H1 (cell line): Measurements from ENCODE around the gene GANC. TPM values are rescaled to one million over a fixed set of nuclear protein-coding genes. Genes with fewer than 3 reads are reported as not detected.

Experiments
- CTCF ChIA-PET: fragments of 300-600 bp; sonication (Branson Sonifier 250); formaldehyde crosslinking; loops from one replicate; lab custom pipeline; 2021; ENCODE audit not compliant: partially characterized antibody; lab: Charles Lee
- POLR2A ChIA-PET: fragments of 300-600 bp; sonication (Branson Sonifier 250); formaldehyde crosslinking; loops from one replicate; lab custom pipeline; 2021; ENCODE audit warnings: inconsistent platforms; ENCODE audit not compliant: partially characterized antibody; lab: Charles Lee
- DNase-seq, 2 experiments: peaks; one replicate each; pipeline versions ENCODE4 v3.0.0 to v3.0.0-alpha.2; 2010 to 2022; ENCODE audit warnings: low spot score in 2 of 2, low read depth in 1 of 2, mixed read lengths in 1 of 2
- FAIRE-seq: peaks from 2 replicates; lab custom pipeline; 2011; peaks lifted over from hg19 to GRCh38; lab: Jason Lieb, UNC
- H2AFZ ChIP-seq: 2 replicates; pipeline ENCODE4 v1.8.1; 2012; ENCODE audit warnings: low read length, inconsistent platforms
- H2AK5ac ChIP-seq: 2 replicates; pipeline ENCODE4 v1.6.1; 2013; ENCODE audit warnings: low read depth, low read length
- H2BK120ac ChIP-seq: replicated peaks from 2 replicates; pipeline ENCODE3; 2013; ENCODE audit warnings: low read depth, low read length, inconsistent platforms
- H2BK12ac ChIP-seq: 2 replicates; pipeline ENCODE4 v1.6.1; 2013; ENCODE audit warnings: low read depth, low read length
- H2BK15ac ChIP-seq: 2 replicates; pipeline ENCODE4 v1.6.1; 2013; ENCODE audit warnings: low read length
- H2BK20ac ChIP-seq: 2 replicates; pipeline ENCODE4 v1.6.1; 2013; ENCODE audit warnings: low read length
- H2BK5ac ChIP-seq: 2 replicates; pipeline ENCODE4 v1.6.1; 2013; ENCODE audit warnings: low read depth, low read length
- H3K14ac ChIP-seq: 2 replicates; pipeline ENCODE4 v1.6.1; 2013; ENCODE audit warnings: inconsistent platforms; ENCODE audit not compliant: insufficient read length
- H3K18ac ChIP-seq: 2 replicates; pipeline ENCODE4 v1.6.1; 2013; ENCODE audit warnings: low read length; ENCODE audit errors: extremely low read depth
- H3K23ac ChIP-seq: 2 replicates; pipeline ENCODE4 v1.6.1; 2013; ENCODE audit warnings: inconsistent platforms; ENCODE audit not compliant: insufficient read length
- H3K23me2 ChIP-seq: 2 replicates; pipeline ENCODE4 v1.6.1; 2013; ENCODE audit warnings: low read depth, low read length
- H3K27ac ChIP-seq: 2 replicates; pipeline ENCODE4 v1.6.1; 2011; ENCODE audit warnings: low read depth, low read length, inconsistent platforms
- H3K27me3 ChIP-seq, 4 experiments: replicated peaks in 1 of 4; 1 replicate in 1 of 4; 2 replicates in 3 of 4; pipeline versions ENCODE4 v1.6.1 to v1.8.1; 2011 to 2013; ENCODE audit warnings: low read length in 3 of 4, mild to moderate bottlenecking in 3 of 4, inconsistent platforms in 2 of 4, mixed read lengths in 2 of 4, moderate library complexity in 1 of 4; ENCODE audit not compliant: control insufficient read depth in 3 of 4, insufficient read depth in 3 of 4; ENCODE audit errors: extremely low read depth in 1 of 4
- H3K36me3 ChIP-seq, 4 experiments: 2 replicates each; pipeline versions ENCODE4 v1.6.1 to v1.8.1; 2011 to 2013; ENCODE audit warnings: mild to moderate bottlenecking in 4 of 4, low read length in 3 of 4, moderate library complexity in 2 of 4, control low read depth in 1 of 4, inconsistent platforms in 1 of 4; ENCODE audit not compliant: insufficient read depth in 4 of 4, control insufficient read depth in 2 of 4
- H3K4ac ChIP-seq: replicated peaks from 2 replicates; pipeline ENCODE3; 2013; ENCODE audit warnings: low read length, low read depth, mixed read lengths, inconsistent platforms; ENCODE audit not compliant: insufficient read length
- H3K4me1 ChIP-seq, 4 experiments: replicated peaks in 1 of 4; 1 replicate in 1 of 4; 2 replicates in 3 of 4; pipeline versions ENCODE4 v1.6.1 to v1.8.1; 2011 to 2013; ENCODE audit warnings: low read length in 3 of 4, inconsistent platforms in 2 of 4, mixed read lengths in 1 of 4; ENCODE audit not compliant: insufficient read depth in 4 of 4, control insufficient read depth in 3 of 4
- H3K4me2 ChIP-seq, 2 experiments: 2 replicates each; pipeline versions ENCODE4 v1.6.1 to v1.8.1; 2011 to 2013; ENCODE audit warnings: low read depth in 2 of 2, low read length in 2 of 2, control low read depth in 1 of 2, inconsistent platforms in 1 of 2, mild to moderate bottlenecking in 1 of 2; ENCODE audit not compliant: insufficient read depth in 1 of 2
- H3K4me3 ChIP-seq, 4 experiments: fragments of 200-600, 300-600 bp in 1 of 4; sonication (generic), shearing (Covaris generic), sonication (Bioruptor Twin) in 1 of 4; 2 replicates each; pipeline versions ENCODE4 v1.5.1 to v1.8.1; 2011 to 2016; ENCODE audit warnings: low read length in 4 of 4, low read depth in 3 of 4, control low read depth in 2 of 4, inconsistent platforms in 2 of 4, mild to moderate bottlenecking in 2 of 4, mixed read lengths in 1 of 4, moderate library complexity in 1 of 4; ENCODE audit not compliant: insufficient read depth in 2 of 4; ENCODE audit errors: extremely low read depth in 1 of 4
- H3K56ac ChIP-seq: replicated peaks from 2 replicates; pipeline ENCODE3; 2013; ENCODE audit warnings: low read depth, mild to moderate bottlenecking, mixed read lengths, low read length, inconsistent platforms; ENCODE audit not compliant: insufficient read length
- H3K79me1 ChIP-seq: 2 replicates; pipeline ENCODE4 v1.6.1; 2013; ENCODE audit warnings: low read depth, low read length, control low read depth
- H3K79me2 ChIP-seq, 2 experiments: 2 replicates each; pipeline versions ENCODE4 v1.6.1 to v1.8.1; 2012 to 2013; ENCODE audit warnings: low read length in 2 of 2, mild to moderate bottlenecking in 2 of 2, inconsistent platforms in 1 of 2; ENCODE audit not compliant: insufficient read depth in 2 of 2, control insufficient read depth in 1 of 2
- H3K9ac ChIP-seq, 4 experiments: replicated peaks in 1 of 4; 1 replicate in 1 of 4; 2 replicates in 3 of 4; pipeline versions ENCODE4 v1.6.1 to v1.8.1; 2011 to 2013; ENCODE audit warnings: low read depth in 3 of 4, low read length in 3 of 4, control low read depth in 2 of 4, mild to moderate bottlenecking in 2 of 4, moderate library complexity in 2 of 4, inconsistent platforms in 1 of 4; ENCODE audit errors: extremely low read depth in 1 of 4
- H3K9me3 ChIP-seq, 2 experiments: 2 replicates each; pipeline versions ENCODE4 v1.6.1 to v1.8.1; 2012 to 2013; ENCODE audit warnings: mild to moderate bottlenecking in 2 of 2, moderate library complexity in 2 of 2, control low read depth in 1 of 2, inconsistent platforms in 1 of 2, low read depth in 1 of 2, low read length in 1 of 2, mixed read lengths in 1 of 2; ENCODE audit not compliant: insufficient read depth in 2 of 2
- H4K20me1 ChIP-seq, 2 experiments: replicated peaks in 1 of 2; 2 replicates each; pipeline versions ENCODE3 to v1.8.1; 2011 to 2013; ENCODE audit warnings: inconsistent platforms in 2 of 2, low read length in 2 of 2, mild to moderate bottlenecking in 1 of 2; ENCODE audit not compliant: insufficient read depth in 2 of 2, control insufficient read depth in 1 of 2
- H4K5ac ChIP-seq: 2 replicates; pipeline ENCODE4 v1.6.1; 2013; ENCODE audit warnings: low read length, low read depth, mixed read lengths, inconsistent platforms; ENCODE audit not compliant: insufficient read length
- H4K8ac ChIP-seq: 2 replicates; pipeline ENCODE4 v1.8.0; 2013; ENCODE audit warnings: mild to moderate bottlenecking, moderate library complexity, low read length, inconsistent platforms; ENCODE audit not compliant: insufficient read depth; ENCODE audit errors: extremely low read depth
- H4K91ac ChIP-seq: replicated peaks from 2 replicates; pipeline ENCODE3; 2013; ENCODE audit warnings: low read length, mixed read lengths, inconsistent platforms; ENCODE audit not compliant: insufficient read length
- CHD2 ChIP-seq: IDR thresholded peaks from 2 replicates; pipeline ENCODE4 v1.6.1; 2012; ENCODE audit warnings: low read length, improper control_type of control experiment
- JUND ChIP-seq: IDR thresholded peaks from 2 replicates; pipeline ENCODE4 v1.6.1; 2011; ENCODE audit warnings: mild to moderate bottlenecking, improper control_type of control experiment, low read length
- POLR2A ChIP-seq, 2 experiments: IDR thresholded peaks; 1 replicate in 1 of 2; 2 replicates in 1 of 2; pipeline ENCODE4 v1.6.1; 2011; ENCODE audit warnings: low read depth in 2 of 2, low read length in 2 of 2, mild to moderate bottlenecking in 2 of 2; ENCODE audit errors: control extremely low read depth in 1 of 2
- WGBS, 2 experiments: shearing (Covaris generic) in 1 of 2; methylation state at CpG; one replicate each; pipeline versions ENCODE4 v1.1.6 to v1.1.7; 2013 to 2015; ENCODE audit warnings: low lambda C conversion rate in 2 of 2, mixed read lengths in 2 of 2, inconsistent platforms in 1 of 2, low coverage in 1 of 2, missing lambda C conversion rate in 1 of 2; ENCODE audit not compliant: insufficient replicate concordance in 2 of 2, insufficient coverage in 1 of 2, insufficient read length in 1 of 2; ENCODE audit errors: extremely low coverage in 1 of 2, missing lambda C conversion rate in 1 of 2; 5-methylcytosine and 5-hydroxymethylcytosine counted together
- polyA plus RNA-seq, 7 experiments: library from polyadenylated mRNA; depleted of rRNA in 3 of 7; stranded (reverse) in 5 of 7; unstranded in 2 of 7; fragments of >200 nt in 5 of 7; fragments of 200-250 nt in 2 of 7; gene quantifications; 1 replicate in 5 of 7; 2 replicates in 1 of 7; 4 replicates in 1 of 7; pipeline versions ENCODE4 v1.2.1 to v1.2.3, GENCODE V29; 2011 to 2013; ENCODE audit warnings: missing spikeins in 2 of 7, mixed read lengths in 2 of 7
- total RNA-seq: library from RNA; stranded (reverse); fragmentation: NEBNext Ultra II Directional; extraction: Animal tissue kit (Norgen Biotek cat#: 25700); gene quantifications from 2 replicates; pipeline ENCODE4 v1.2.1, GENCODE V29; 2021

The GANC gene
- total and polyA plus RNA-seq, 2 of the 8 experiments (the other 6 are each of a cell fraction or from before 2014, with no cell fraction given), result 6.8 to 14.4 TPM

GRCh38 chr15:42273900-42274701, 1.1 kb downstream of the GANC start:
- FAIRE-seq, result no peak

More at GRCh38 chr15:42273900-42274701, 1.1 kb downstream of the GANC start:
- Histone ChIP-seq H2BK120ac (no peak overlapping the region), H3K14ac (no peak overlapping the region), H3K79me1 (no peaks in the 10 kb centered on the region), H3K27ac (peak overlapping the region; percentile 61), H3K18ac (peak overlapping the region; percentile 49; the same call in 1 of the 2 replicates), H2BK20ac (no peak overlapping the region), H4K20me1 (peaks cover 0 to 1% of the 10 kb centered on the region in 2 experiments), H3K36me3 (peaks cover 0 to 2% (median under 1%) of the 10 kb centered on the region in 4 experiments; a peak in 2 of 8 replicates), H4K8ac (no peak overlapping the region; the same call in 1 of the 2 replicates), H2BK12ac (no peak overlapping the region), H3K9ac (peak overlapping the region; percentile 79 to 99 (median 94)), H3K4ac (peak overlapping the region; percentile 2), H2BK15ac (no peak overlapping the region), H3K23ac (no peak overlapping the region), H4K91ac (peak overlapping the region; percentile 47), H2BK5ac (peak overlapping the region; percentile 47; the same call in 1 of the 2 replicates), H2AFZ (peak overlapping the region; percentile 46; the same call in 1 of the 2 replicates), H3K4me2 (peak overlapping the region; percentile 80 to 81), H2AK5ac (no peak overlapping the region), H3K4me1 (peaks cover 0 to 10% (median 3%) of the 10 kb centered on the region in 4 experiments; a peak in 3 of 7 replicates), H4K5ac (peak overlapping the region; percentile 32), H3K79me2 (peaks cover 5 to 36% of the 10 kb centered on the region in 2 experiments), H3K23me2 (peaks cover 6% of the 10 kb centered on the region), H3K4me3 (peak overlapping the region; percentile 64 to 98 (median 92)), H3K9me3 (no peaks in the 10 kb centered on the region), H3K27me3 (no peaks in the 10 kb centered on the region), H3K56ac (peak overlapping the region; percentile 8)
- peak in 1 of 2 experiments; percentile 51 for DNase-seq
- TF ChIP-seq POLR2A (IDR thresholded peaks at IDR 0.05; ENCODE audit: control extremely low read depth in 1 of 2, low read depth in 2 of 2, low read length in 2 of 2) (peak in 1 of 2 experiments; percentile 35; a peak in 1 of 3 replicates), CHD2 (no peak), JUND (no peak)
- ChIA-PET POLR2A (interaction anchor here (0.6 to 3.5 kb wide), 16 partner anchors 8 to 617 kb away, joined by 3 to 27 read pairs (median 3); partner anchors contain the start of genes VPS39 and ZNF106), CTCF (interaction anchor here (1.0 kb wide), 1 partner anchor 40 kb away, joined by 3 read pairs; no protein-coding TSS in a partner anchor)
- 35% methylated on average over 27 of the region's 27 CpGs; no CpG with 5 or more reads in 1 of the 2 experiments for WGBS, 2 experiments
